Rectal smooth muscle tissue (tissue), 1 donor: ENCODE results near the gene TAL2.

Source experiments
- H3K27ac ChIP-seq: one replicate; pipeline ENCODE4 v1.7.0; 2013; ENCODE audit warnings: low read depth, low read length, inconsistent platforms
- H3K27me3 ChIP-seq: one replicate; pipeline ENCODE4 v1.7.0; 2013; ENCODE audit warnings: low read length; ENCODE audit not compliant: control insufficient read depth, insufficient read depth
- H3K36me3 ChIP-seq: one replicate; pipeline ENCODE4 v1.7.0; 2013; ENCODE audit warnings: low read length; ENCODE audit not compliant: control insufficient read depth, insufficient read depth
- H3K4me1 ChIP-seq: one replicate; pipeline ENCODE4 v1.7.0; 2013; ENCODE audit warnings: low read length; ENCODE audit not compliant: control insufficient read depth, insufficient read depth
- H3K4me3 ChIP-seq: one replicate; pipeline ENCODE4 v1.7.0; 2013; ENCODE audit warnings: low read length
- H3K9ac ChIP-seq: one replicate; pipeline ENCODE4 v1.7.0; 2013; ENCODE audit warnings: low read length

The TAL2 gene

GRCh38 chr9:105662184-105663104, at the start of gene TAL2:
TAL2 (plus strand) TSS chr9:105662457; CDS start chr9:105662497, 40 bp downstream.
- Histone ChIP-seq H3K27ac (no peak within 1 kb of the TSS), H3K4me1 (no peaks in the 10 kb centered on the region), H3K36me3 (no peaks in the 10 kb centered on the region), H3K27me3 (no peaks in the 10 kb centered on the region), H3K4me3 (no peak within 1 kb of the TSS), H3K9ac (no peak within 1 kb of the TSS)

GRCh38 chr9:105621001-105621400, 41.3 kb upstream of the TAL2 start:
- Histone ChIP-seq H3K4me1 (no peaks in the 10 kb centered on the region), H3K4me3 (no peak overlapping the region), H3K27ac (no peak overlapping the region), H3K9ac (no peak overlapping the region), H3K36me3 (no peaks in the 10 kb centered on the region), H3K27me3 (no peaks in the 10 kb centered on the region)

- no peaks in the 10 kb centered on the region for H3K27me3 ChIP-seq
- H3K36me3 ChIP-seq, result no peaks in the 10 kb centered on the region
- no peak overlapping the region for H3K4me3 ChIP-seq
- no peaks in the 10 kb centered on the region for H3K4me1 ChIP-seq
- H3K27ac ChIP-seq, result no peak overlapping the region
- H3K9ac ChIP-seq, result no peak overlapping the region
Measured at GRCh38 chr9:105625088-105625487, 37.2 kb upstream of the TAL2 start.

- no peaks in the 10 kb centered on the region for H3K27me3 ChIP-seq
- H3K4me1 ChIP-seq, result no peaks in the 10 kb centered on the region
- H3K27ac ChIP-seq, result no peak overlapping the region
- no peak overlapping the region for H3K4me3 ChIP-seq
- no peak overlapping the region for H3K9ac ChIP-seq
- peaks cover 3% of the 10 kb centered on the region for H3K36me3 ChIP-seq
Measured at GRCh38 chr9:105632807-105633206, 29.4 kb upstream of the TAL2 start.

- no peaks in the 10 kb centered on the region for H3K27me3 ChIP-seq
- H3K27ac ChIP-seq, result no peak overlapping the region
- H3K4me1 ChIP-seq, result no peaks in the 10 kb centered on the region
- peaks cover 3% of the 10 kb centered on the region for H3K36me3 ChIP-seq
- H3K4me3 ChIP-seq, result no peak overlapping the region
- H3K9ac ChIP-seq, result no peak overlapping the region
Measured at GRCh38 chr9:105633411-105633810, 28.8 kb upstream of the TAL2 start.

GRCh38 chr9:105636331-105636730, 25.9 kb upstream of the TAL2 start:
- Histone ChIP-seq H3K4me1 (no peaks in the 10 kb centered on the region), H3K27me3 (no peaks in the 10 kb centered on the region), H3K36me3 (peaks cover 4% of the 10 kb centered on the region)

GRCh38 chr9:105637787-105638395, 24.4 kb upstream of the TAL2 start:
- H3K4me3 ChIP-seq, result no peak overlapping the region
- H3K36me3 ChIP-seq, result peaks cover 4% of the 10 kb centered on the region
- H3K27ac ChIP-seq, result no peak overlapping the region
- H3K4me1 ChIP-seq, result no peaks in the 10 kb centered on the region
- no peak overlapping the region for H3K9ac ChIP-seq
- no peaks in the 10 kb centered on the region for H3K27me3 ChIP-seq

More at GRCh38 chr9:105636331-105636730, 25.9 kb upstream of the TAL2 start:
- Histone ChIP-seq H3K4me3 (no peak overlapping the region), H3K27ac (no peak overlapping the region), H3K9ac (no peak overlapping the region)

GRCh38 chr9:105639936-105640335, 22.3 kb upstream of the TAL2 start:
- no peaks in the 10 kb centered on the region for H3K4me1 ChIP-seq
- H3K4me3 ChIP-seq, result no peak overlapping the region
- H3K9ac ChIP-seq, result no peak overlapping the region
- peaks cover 3% of the 10 kb centered on the region for H3K36me3 ChIP-seq
- no peaks in the 10 kb centered on the region for H3K27me3 ChIP-seq
- H3K27ac ChIP-seq, result no peak overlapping the region

GRCh38 chr9:105643795-105644194, 18.5 kb upstream of the TAL2 start:
- H3K27me3 ChIP-seq, result no peaks in the 10 kb centered on the region
- H3K36me3 ChIP-seq, result peaks cover 2% of the 10 kb centered on the region
- H3K4me1 ChIP-seq, result no peaks in the 10 kb centered on the region
- no peak overlapping the region for H3K27ac ChIP-seq
- no peak overlapping the region for H3K4me3 ChIP-seq
- H3K9ac ChIP-seq, result no peak overlapping the region

GRCh38 chr9:105646879-105647594, 15.2 kb upstream of the TAL2 start:
- Histone ChIP-seq H3K9ac (no peak overlapping the region), H3K36me3 (no peaks in the 10 kb centered on the region), H3K27ac (no peak overlapping the region), H3K4me1 (no peaks in the 10 kb centered on the region), H3K27me3 (no peaks in the 10 kb centered on the region), H3K4me3 (no peak overlapping the region)

- Histone ChIP-seq H3K36me3 (no peaks in the 10 kb centered on the region), H3K4me1 (no peaks in the 10 kb centered on the region), H3K27me3 (no peaks in the 10 kb centered on the region), H3K4me3 (no peak overlapping the region), H3K27ac (no peak overlapping the region), H3K9ac (no peak overlapping the region)
Measured at GRCh38 chr9:105647595-105648349, 14.5 kb upstream of the TAL2 start.

GRCh38 chr9:105651806-105652205, 10.5 kb upstream of the TAL2 start:
- no peaks in the 10 kb centered on the region for H3K27me3 ChIP-seq
- H3K36me3 ChIP-seq, result no peaks in the 10 kb centered on the region
- H3K27ac ChIP-seq, result no peak overlapping the region
- H3K9ac ChIP-seq, result no peak overlapping the region
- no peak overlapping the region for H3K4me3 ChIP-seq
- H3K4me1 ChIP-seq, result peaks cover 2% of the 10 kb centered on the region
